DMS53 (cell line): ENCODE measurements around the gene POLE.

ENCODE experiments used
- DNase-seq: peaks from one replicate; lab custom pipeline; 2025; lab: John Stamatoyannopoulos, UW

POLE gene

DNA sequence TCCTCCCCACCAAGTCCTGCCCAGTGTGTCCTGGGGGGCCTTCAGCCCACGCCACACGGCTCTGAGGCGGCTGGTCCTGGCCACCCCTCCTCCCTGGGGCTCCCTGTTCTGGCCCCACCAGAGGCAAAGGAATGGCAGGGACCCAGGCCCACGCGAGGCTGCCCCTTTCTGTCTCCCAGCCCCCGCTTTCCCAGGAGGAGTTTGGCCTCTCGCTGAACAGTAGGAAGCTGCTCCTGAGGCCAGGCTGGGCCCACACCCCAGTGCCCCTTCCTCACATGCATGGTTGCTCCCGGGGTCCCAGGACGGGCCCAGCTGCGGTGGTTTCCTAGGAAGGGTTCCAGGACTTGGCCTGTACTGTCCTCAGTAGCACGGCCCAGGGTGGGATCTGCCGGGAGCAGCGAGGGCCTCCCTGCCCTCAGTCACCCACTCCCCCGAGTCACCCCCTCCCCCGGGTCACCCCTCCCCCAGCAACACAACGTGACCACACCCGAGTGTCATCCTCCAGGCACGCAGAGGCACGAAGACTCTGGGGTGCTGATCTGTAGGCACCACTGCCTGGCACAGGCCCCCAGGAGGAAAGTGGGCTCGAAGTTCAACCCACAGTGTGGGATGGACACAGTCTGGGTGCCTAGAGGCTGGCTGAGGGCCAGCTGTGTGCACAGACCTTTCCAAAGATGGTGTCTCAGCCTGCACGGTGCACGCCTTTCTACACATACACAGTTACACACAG is 109.8 kb downstream of the POLE start:
- no peak for DNase-seq

DNA sequence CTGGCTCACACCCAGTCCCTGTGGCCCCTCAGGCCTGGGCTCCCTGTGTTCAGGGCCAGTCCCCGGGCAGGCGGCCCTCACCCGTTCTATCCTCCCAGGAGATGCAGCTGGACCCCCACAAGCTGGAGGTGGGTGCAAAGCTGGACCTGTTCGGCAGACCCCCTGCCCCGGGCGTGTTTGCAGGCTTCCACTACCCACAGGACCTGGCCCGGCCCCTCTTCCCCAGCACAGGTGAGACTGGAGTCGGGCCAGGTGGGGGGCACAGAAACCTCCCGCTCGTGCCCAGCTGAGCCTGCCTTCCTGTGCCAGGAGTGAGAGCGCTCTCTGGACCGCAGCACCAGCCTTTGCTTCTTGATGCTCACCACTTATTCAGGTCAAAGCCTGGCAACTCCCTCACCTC is 110.4 kb downstream of the POLE start:
- DNase-seq, result no peak

DNA sequence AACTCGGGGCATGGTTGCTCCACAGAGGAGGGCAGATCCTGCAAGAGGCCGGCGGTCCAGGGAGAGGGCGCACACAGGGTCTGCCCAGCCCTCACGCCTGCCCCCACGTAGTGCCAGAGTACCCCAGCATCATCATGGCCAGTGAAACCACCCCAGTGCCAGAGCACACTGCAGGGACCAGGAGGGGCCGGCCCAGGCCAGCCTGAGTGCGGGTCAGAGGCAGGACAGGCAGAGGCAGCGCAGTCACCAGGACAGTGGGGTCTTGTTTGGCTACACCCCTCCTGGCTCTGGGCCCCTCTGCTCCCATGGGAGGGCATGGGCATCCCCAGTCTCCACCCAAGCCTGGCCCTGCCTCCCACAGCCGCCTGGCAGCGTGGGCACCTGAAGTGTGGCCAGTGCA is 111.5 kb downstream of the POLE start:
- no peak for DNase-seq

DNA sequence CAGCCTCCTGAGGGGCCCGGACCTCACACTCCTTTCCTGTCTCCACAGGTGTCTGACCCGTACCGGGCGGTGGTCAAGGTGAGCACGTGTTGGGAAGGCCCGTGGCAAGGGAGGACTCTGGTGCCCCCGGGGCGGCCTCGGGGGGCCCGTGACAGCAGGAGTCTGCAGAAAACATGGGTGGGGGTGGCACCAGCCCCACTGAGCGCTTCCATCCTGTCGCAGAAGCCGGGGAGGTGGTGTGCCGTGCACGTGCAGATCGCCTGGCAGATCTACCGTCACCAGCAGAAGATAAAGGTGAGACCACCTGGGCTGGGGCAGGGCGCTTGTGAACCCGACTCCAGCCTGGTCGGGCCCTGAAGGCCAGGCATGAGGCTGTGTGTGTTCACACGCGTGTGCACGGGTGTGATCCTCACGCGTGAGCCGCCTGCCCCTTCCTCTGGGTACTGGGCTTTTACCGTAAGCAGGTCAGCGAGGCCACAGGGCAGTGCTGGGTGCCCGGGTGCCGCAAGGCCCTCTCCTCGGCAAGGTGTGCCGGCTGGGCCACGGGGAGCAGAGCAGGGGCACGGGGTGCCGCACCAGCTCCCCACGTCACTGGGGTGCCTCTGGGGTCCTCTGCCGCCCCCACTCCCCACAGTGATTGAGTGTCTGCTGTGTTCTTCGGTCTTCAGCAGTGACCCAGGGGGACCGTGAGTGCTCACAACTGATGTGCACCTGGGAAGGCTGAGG is 112.7 kb downstream of the POLE start:
- DNase-seq, result no peak
